Limb (tissue), 2 donors: ENCODE data around the gene RAD9A.
"Not testable (repeated sequence)": the region's sequence is repeated elsewhere in the genome, so short reads cannot be mapped to it uniquely, and the experiment has no call there.

Experiments used
- DNase-seq, 2 donors: peaks; one replicate each; pipeline ENCODE4 v3.0.0-alpha.2; 2016; ENCODE audit errors: extremely low spot score in 2 of 2

The RAD9A gene

GRCh38 chr11:67422891-67423290 lies 31.1 kb downstream of the RAD9A start:
- DNase-seq, result no peak

- DNase-seq, result no peak
Measured at GRCh38 chr11:67423466-67423865, 31.7 kb downstream of the RAD9A start.

GRCh38 chr11:67423891-67424613 lies 32.3 kb downstream of the RAD9A start:
- no peak for DNase-seq

GRCh38 chr11:67427364-67427859 lies 35.6 kb downstream of the RAD9A start:
- DNase-seq, result not testable (repeated sequence)

GRCh38 chr11:67428052-67429001 lies 36.5 kb downstream of the RAD9A start, which contains the start of gene RPS6KB2:
Gene RPS6KB2, plus strand, starts transcription at chr11:67428494. Its CDS starts 52 bp downstream, at chr11:67428546.
- peak; percentile 97 to 100 for DNase-seq

GRCh38 chr11:67429038-67429668 lies 37.4 kb downstream of the RAD9A start:
- no peak for DNase-seq

- DNase-seq, result no peak
Measured at GRCh38 chr11:67429722-67430121, 37.9 kb downstream of the RAD9A start.

- DNase-seq, result no peak
Measured at GRCh38 chr11:67431346-67432249, 39.8 kb downstream of the RAD9A start.

- DNase-seq, result no peak
Measured at GRCh38 chr11:67432655-67433349, 41.0 kb downstream of the RAD9A start.

- DNase-seq, result no peak
Measured at GRCh38 chr11:67433536-67434394, 42.0 kb downstream of the RAD9A start.

- DNase-seq, result no peak
Measured at GRCh38 chr11:67434395-67434881, 42.7 kb downstream of the RAD9A start.

GRCh38 chr11:67435031-67435726 lies 43.4 kb downstream of the RAD9A start:
- no peak for DNase-seq

GRCh38 chr11:67435727-67436458 lies 44.1 kb downstream of the RAD9A start:
- DNase-seq, result no peak

GRCh38 chr11:67436459-67437081 lies 44.8 kb downstream of the RAD9A start:
- DNase-seq, result no peak

GRCh38 chr11:67437082-67437808 lies 45.5 kb downstream of the RAD9A start, which contains the start of gene PTPRCAP:
Gene PTPRCAP, minus strand, starts transcription at chr11:67437682. Its CDS starts 63 bp downstream, at chr11:67437619.
- DNase-seq, result peak in 1 of 2 donors; percentile 51

- no peak for DNase-seq
Measured at GRCh38 chr11:67437809-67438157, 46.0 kb downstream of the RAD9A start.
